GM21619 (cell line): ENCODE data around the gene BTNL9.
"Not testable (repeated sequence)": the region's sequence is repeated elsewhere in the genome, so short reads cannot be mapped to it uniquely, and the experiment has no call there.

Source experiments
- ATAC-seq: cut with Tn5 transposase; IDR thresholded peaks from one replicate; pipeline ENCODE4 v1.9.1; 2021; ENCODE audit not compliant: unreplicated experiment

BTNL9 gene

GRCh38 chr5:181042722-181043121 is 2.7 kb downstream of the BTNL9 start:
- ATAC-seq: no peak

- ATAC-seq: no peak
Observed at GRCh38 chr5:181043285-181044092, 3.4 kb downstream of the BTNL9 start.

GRCh38 chr5:181044093-181044599 is 4.1 kb downstream of the BTNL9 start:
- no peak for ATAC-seq

GRCh38 chr5:181044662-181045305 is 4.7 kb downstream of the BTNL9 start:
- ATAC-seq: no peak

GRCh38 chr5:181045316-181045715 is 5.2 kb downstream of the BTNL9 start:
- no peak for ATAC-seq

- ATAC-seq: not testable (repeated sequence)
Observed at GRCh38 chr5:181045857-181046256, 5.8 kb downstream of the BTNL9 start.

GRCh38 chr5:181047288-181047687 is 7.2 kb downstream of the BTNL9 start:
- no peak for ATAC-seq

- no peak for ATAC-seq
Observed at GRCh38 chr5:181047921-181048320, 7.9 kb downstream of the BTNL9 start.

- ATAC-seq: no peak
Observed at GRCh38 chr5:181050016-181050415, 9.9 kb downstream of the BTNL9 start.

- no peak for ATAC-seq
Observed at GRCh38 chr5:181051841-181052671, 12.0 kb downstream of the BTNL9 start.

GRCh38 chr5:181052672-181053487 is 12.8 kb downstream of the BTNL9 start:
- ATAC-seq: no peak

GRCh38 chr5:181053488-181054121 is 13.5 kb downstream of the BTNL9 start:
- ATAC-seq: no peak

GRCh38 chr5:181054138-181054537 is 14.1 kb downstream of the BTNL9 start:
- ATAC-seq: no peak

- ATAC-seq: no peak
Observed at GRCh38 chr5:181054871-181055459, 14.9 kb downstream of the BTNL9 start.

GRCh38 chr5:181056431-181056830 is 16.4 kb downstream of the BTNL9 start:
- ATAC-seq: no peak

- no peak for ATAC-seq
Observed at GRCh38 chr5:181058321-181058720, 18.3 kb downstream of the BTNL9 start.

GRCh38 chr5:181058786-181059296 is 18.8 kb downstream of the BTNL9 start:
- ATAC-seq: no peak

- no peak for ATAC-seq
Observed at GRCh38 chr5:181059297-181060230, 19.5 kb downstream of the BTNL9 start.
